Caco-2 (cell line): ENCODE results near the gene TENM4. TPM values are rescaled to one million over a fixed set of nuclear protein-coding genes. Genes with fewer than 3 reads are reported as not detected.
A peak's percentile ranks its signal among the peaks of the same experiment; 100 is the strongest.

ENCODE experiments used
- BruUV-seq: library from RNA; stranded (reverse); fragments of 400-500 nt; replicated peaks from 2 replicates; lab custom pipeline; 2021; lab: Mats Ljungman, UMichigan
- CTCF ChIA-PET: fragments of 300-600 bp; sonication (Branson Sonifier 250); formaldehyde crosslinking; loops from one replicate; lab custom pipeline; 2022; ENCODE audit warnings: antibody characterized with exemption; lab: Charles Lee
- POLR2A ChIA-PET: fragments of 300-600 bp; sonication (Branson Sonifier 250); formaldehyde crosslinking; loops from one replicate; lab custom pipeline; 2022; ENCODE audit warnings: antibody characterized with exemption; lab: Charles Lee
- DNase-seq, 2 experiments: peaks; one replicate each; pipeline versions ENCODE4 v3.0.0 to v3.0.0-alpha.2; 2020 to 2022
- H3K27me3 ChIP-seq: replicated peaks from 2 replicates; pipeline ENCODE4 v1.6.0; 2011; ENCODE audit warnings: low read length; ENCODE audit not compliant: control insufficient read depth, insufficient read depth
- H3K36me3 ChIP-seq: 2 replicates; pipeline ENCODE4 v1.5.1; 2011; ENCODE audit warnings: low read length; ENCODE audit not compliant: control insufficient read depth, insufficient read depth
- H3K4me1 ChIP-seq: fragments of 250-450 bp; sonication (Bioruptor Pico); 2 replicates; pipeline ENCODE4 v1.5.1; 2020; ENCODE audit warnings: mild to moderate bottlenecking
- H3K4me3 ChIP-seq: 2 replicates; pipeline ENCODE4 v1.5.1; 2011; ENCODE audit warnings: low read depth, mild to moderate bottlenecking, control low read depth, low read length
- H3K9me3 ChIP-seq: fragments of 250-450 bp; sonication (Bioruptor Pico); 2 replicates; pipeline ENCODE4 v1.5.1; 2020; ENCODE audit warnings: mild to moderate bottlenecking, moderate library complexity
- H3K27ac Mint-ChIP-seq: one replicate; pipeline ENCODE4 v1.8.0; 2022; ENCODE audit warnings: mixed read lengths; ENCODE audit not compliant: unreplicated experiment
- H3K27me3 Mint-ChIP-seq: one replicate; pipeline ENCODE4 v1.8.0; 2022; ENCODE audit warnings: mixed read lengths; ENCODE audit not compliant: insufficient read depth, unreplicated experiment
- H3K36me3 Mint-ChIP-seq: one replicate; pipeline ENCODE4 v1.8.0; 2022; ENCODE audit warnings: mild to moderate bottlenecking, mixed read lengths; ENCODE audit not compliant: insufficient read depth, unreplicated experiment
- H3K4me1 Mint-ChIP-seq: one replicate; pipeline ENCODE4 v1.8.0; 2022; ENCODE audit warnings: low read depth, mixed read lengths; ENCODE audit not compliant: unreplicated experiment
- H3K4me3 Mint-ChIP-seq: one replicate; pipeline ENCODE4 v1.8.0; 2022; ENCODE audit warnings: mild to moderate bottlenecking, moderate library complexity, mixed read lengths; ENCODE audit not compliant: unreplicated experiment
- H3K9me3 Mint-ChIP-seq: one replicate; pipeline ENCODE4 v1.8.0; 2022; ENCODE audit warnings: mixed read lengths; ENCODE audit not compliant: unreplicated experiment
- intact Hi-C: fragments of 100-400 bp; cut with micrococcal nuclease; formaldehyde crosslinking; loops from one replicate; pipeline ENCODE4 v1.10.0; 2022; ENCODE audit not compliant: unreplicated experiment
- total RNA-seq: library from RNA; stranded (reverse); gene quantifications from 2 replicates; pipeline ENCODE4 v1.2.3, GENCODE V29; 2022
- TF ChIP-seq, protein P1 (sequence below), 2 experiments: fragments of 200-600 bp in 1 of 2; IDR thresholded peaks; 1 replicate in 1 of 2; 2 replicates in 1 of 2; pipeline versions ENCODE4 v1.5.1 to v1.8.0; 2011 to 2022; ENCODE audit warnings: antibody characterized with exemption in 1 of 2, control low read depth in 1 of 2, inconsistent platforms in 1 of 2, low read depth in 1 of 2, low read length in 1 of 2, mild to moderate bottlenecking in 1 of 2, moderate library complexity in 1 of 2; ENCODE audit not compliant: insufficient read depth in 1 of 2, severe bottlenecking in 1 of 2, unreplicated experiment in 1 of 2

Gene TENM4
- total RNA-seq, 1 experiment from 2014 or later = 1.1 TPM

DNA sequence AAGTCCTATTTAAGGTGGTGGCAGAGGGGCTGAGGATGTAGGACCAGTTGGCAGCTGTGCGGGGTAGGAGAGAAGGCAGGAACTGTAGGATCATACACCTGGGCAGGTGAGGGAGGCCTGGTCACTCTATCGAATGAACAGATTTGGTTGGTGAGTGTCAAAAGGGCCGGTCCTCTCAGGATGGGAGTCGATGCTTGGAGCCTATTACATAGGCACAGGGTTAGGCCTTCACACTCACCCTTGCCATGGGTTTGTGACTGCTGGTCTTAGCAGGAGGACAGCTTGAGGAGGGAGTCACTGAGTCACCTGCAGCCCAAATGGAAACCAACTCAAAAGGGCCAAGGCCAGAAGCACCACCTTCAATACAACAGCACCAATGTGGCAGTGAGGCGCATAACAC is 786.0 kb downstream of the TENM4 start:
- H3K27me3 Mint-ChIP-seq = peaks cover 15% of the 10 kb centered on the region
- BruUV-seq = no TSS peak
- CTCF ChIA-PET = interaction anchor here (3.0 kb wide), 1 partner anchor 61 kb away, joined by 8 read pairs; no protein-coding TSS in a partner anchor

DNA sequence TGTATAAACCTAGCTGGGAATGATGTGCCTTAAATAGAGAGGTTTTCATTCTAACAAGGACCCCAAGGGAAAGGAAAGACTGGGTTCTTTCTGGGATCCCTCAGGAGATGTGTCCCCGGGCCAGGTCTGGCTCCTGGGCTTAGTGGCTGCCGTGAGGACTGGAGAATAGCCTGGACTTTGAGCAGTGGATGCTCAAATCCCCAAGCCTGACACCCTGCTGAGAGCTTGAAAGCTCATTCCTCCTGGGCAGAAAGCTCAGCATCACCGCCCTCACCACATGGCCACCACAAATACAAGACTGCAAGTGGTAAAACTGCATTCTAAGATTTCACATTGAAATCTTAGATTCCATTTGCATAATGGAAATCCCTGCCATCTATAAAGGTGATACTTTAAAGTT is 786.8 kb downstream of the TENM4 start:
- Histone ChIP-seq H3K4me1 (no peaks in the 10 kb centered on the region), H3K9me3 (no peaks in the 10 kb centered on the region), H3K27me3 (no peaks in the 10 kb centered on the region; the same call in 1 of the 2 replicates), H3K4me3 (no peak overlapping the region), H3K36me3 (no peaks in the 10 kb centered on the region)
- H3K27ac Mint-ChIP-seq = no peak overlapping the region
- BruUV-seq = no TSS peak
- intact Hi-C loops = no loop called here
- DNase-seq = peak in 1 of 2 experiments; percentile 26
- no peak overlapping the region for H3K4me3 Mint-ChIP-seq
- TF ChIP-seq, protein P1, sequence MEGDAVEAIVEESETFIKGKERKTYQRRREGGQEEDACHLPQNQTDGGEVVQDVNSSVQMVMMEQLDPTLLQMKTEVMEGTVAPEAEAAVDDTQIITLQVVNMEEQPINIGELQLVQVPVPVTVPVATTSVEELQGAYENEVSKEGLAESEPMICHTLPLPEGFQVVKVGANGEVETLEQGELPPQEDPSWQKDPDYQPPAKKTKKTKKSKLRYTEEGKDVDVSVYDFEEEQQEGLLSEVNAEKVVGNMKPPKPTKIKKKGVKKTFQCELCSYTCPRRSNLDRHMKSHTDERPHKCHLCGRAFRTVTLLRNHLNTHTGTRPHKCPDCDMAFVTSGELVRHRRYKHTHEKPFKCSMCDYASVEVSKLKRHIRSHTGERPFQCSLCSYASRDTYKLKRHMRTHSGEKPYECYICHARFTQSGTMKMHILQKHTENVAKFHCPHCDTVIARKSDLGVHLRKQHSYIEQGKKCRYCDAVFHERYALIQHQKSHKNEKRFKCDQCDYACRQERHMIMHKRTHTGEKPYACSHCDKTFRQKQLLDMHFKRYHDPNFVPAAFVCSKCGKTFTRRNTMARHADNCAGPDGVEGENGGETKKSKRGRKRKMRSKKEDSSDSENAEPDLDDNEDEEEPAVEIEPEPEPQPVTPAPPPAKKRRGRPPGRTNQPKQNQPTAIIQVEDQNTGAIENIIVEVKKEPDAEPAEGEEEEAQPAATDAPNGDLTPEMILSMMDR (IDR thresholded peaks at IDR 0.05; ENCODE audit: insufficient read depth in 1 of 2, low read depth in 1 of 2, low read length in 1 of 2, severe bottlenecking in 1 of 2, unreplicated experiment in 1 of 2) = no peak
- ChIA-PET POLR2A (no interaction called here), CTCF (interaction anchor here (1.3 to 3.0 kb wide), 2 partner anchors 9 to 61 kb away, joined by 5 to 8 read pairs; no protein-coding TSS in a partner anchor)
- H3K27me3 Mint-ChIP-seq = peaks cover 9% of the 10 kb centered on the region
- H3K9me3 Mint-ChIP-seq = no peaks in the 10 kb centered on the region
- H3K4me1 Mint-ChIP-seq = no peaks in the 10 kb centered on the region
- no peaks in the 10 kb centered on the region for H3K36me3 Mint-ChIP-seq

More for the DNA sequence above, 786.0 kb downstream of the TENM4 start:
- Mint-ChIP-seq H3K4me3 (no peak overlapping the region), H3K9me3 (no peaks in the 10 kb centered on the region), H3K27ac (no peak overlapping the region), H3K4me1 (no peaks in the 10 kb centered on the region), H3K36me3 (no peaks in the 10 kb centered on the region)
- intact Hi-C loops = no loop called here
- Histone ChIP-seq H3K4me3 (no peak overlapping the region), H3K4me1 (no peaks in the 10 kb centered on the region), H3K9me3 (no peaks in the 10 kb centered on the region), H3K27me3 (no peaks in the 10 kb centered on the region; the same call in 1 of the 2 replicates), H3K36me3 (no peaks in the 10 kb centered on the region)
- POLR2A ChIA-PET = no interaction called here
- TF ChIP-seq, protein P1 (IDR thresholded peaks at IDR 0.05; ENCODE audit: insufficient read depth in 1 of 2, low read depth in 1 of 2, low read length in 1 of 2, severe bottlenecking in 1 of 2, unreplicated experiment in 1 of 2) = no peak
- DNase-seq = peak in 1 of 2 experiments; percentile 22

DNA sequence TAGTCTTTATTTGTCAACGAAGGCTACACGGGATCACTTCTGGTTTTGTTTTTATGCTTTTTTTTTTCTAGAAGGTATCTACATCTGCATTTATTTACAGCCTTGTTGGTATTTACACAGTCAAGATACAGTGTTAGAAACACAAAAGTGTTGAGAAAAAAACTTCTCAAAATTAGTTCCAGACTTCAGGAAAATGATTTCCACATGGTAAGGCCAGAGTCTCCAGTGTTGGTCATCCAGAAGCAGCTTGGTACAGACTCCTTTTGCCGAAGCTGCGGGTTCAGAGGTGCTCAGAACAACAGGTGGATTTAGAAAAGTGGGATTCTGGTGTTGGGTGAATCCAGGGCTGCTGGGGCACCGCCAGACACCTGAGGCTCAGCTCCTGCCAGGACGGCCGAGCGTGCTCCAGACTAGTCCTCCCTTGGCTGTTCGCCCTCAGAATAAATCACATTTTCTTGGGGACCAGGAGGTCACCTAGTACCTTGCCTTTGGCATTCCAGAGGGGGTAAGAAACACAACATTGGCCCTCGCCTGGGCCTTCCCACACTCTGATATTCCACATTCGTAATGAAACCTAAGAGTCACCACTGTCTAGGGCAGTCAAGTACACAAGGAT is 787.4 kb downstream of the TENM4 start:
- TF ChIP-seq, protein P1 (IDR thresholded peaks at IDR 0.05; ENCODE audit: insufficient read depth in 1 of 2, low read depth in 1 of 2, low read length in 1 of 2, severe bottlenecking in 1 of 2, unreplicated experiment in 1 of 2) = no peak
- peak in 1 of 2 experiments; percentile 23 for DNase-seq
- BruUV-seq = no TSS peak
- ChIA-PET CTCF (interaction anchor here (1.3 to 3.0 kb wide), 2 partner anchors 8 to 62 kb away, joined by 5 to 8 read pairs; no protein-coding TSS in a partner anchor), POLR2A (no interaction called here)
- intact Hi-C loops = no loop called here
- H3K27ac Mint-ChIP-seq = no peak overlapping the region
- Histone ChIP-seq H3K36me3 (no peaks in the 10 kb centered on the region), H3K4me3 (no peak overlapping the region), H3K4me1 (no peaks in the 10 kb centered on the region), H3K27me3 (no peaks in the 10 kb centered on the region; the same call in 1 of the 2 replicates), H3K9me3 (no peaks in the 10 kb centered on the region)
- H3K9me3 Mint-ChIP-seq = no peaks in the 10 kb centered on the region
- no peaks in the 10 kb centered on the region for H3K36me3 Mint-ChIP-seq
- no peaks in the 10 kb centered on the region for H3K4me1 Mint-ChIP-seq
- H3K4me3 Mint-ChIP-seq = no peak overlapping the region
- peaks cover 9% of the 10 kb centered on the region for H3K27me3 Mint-ChIP-seq
